IMR-90 (cell line): Measurements from ENCODE around the gene ARX. TPM values are rescaled to one million over a fixed set of nuclear protein-coding genes. Genes with fewer than 3 reads are reported as not detected.

Source experiments
- ATAC-seq: fragments of 200-7000 bp; cut with Tn5 transposase; 2 replicates; pipeline ENCODE4 v1.9.1; 2020; ENCODE audit warnings: low read depth, mild to moderate bottlenecking, moderate library complexity
- BruUV-seq: library from RNA; stranded (reverse); fragments of 400-500 nt; replicated peaks from 2 replicates; lab custom pipeline; 2021; lab: Mats Ljungman, UMichigan
- CTCF ChIA-PET: fragments of 300-600 bp; formaldehyde crosslinking; extraction: SDS; loops from one replicate; lab custom pipeline; 2021; ENCODE audit warnings: antibody characterized with exemption; lab: Yijun Ruan, JAX
- POLR2A ChIA-PET: fragments of 300-600 bp; sonication (Branson Sonifier 250); formaldehyde crosslinking; loops from one replicate; lab custom pipeline; 2022; ENCODE audit warnings: antibody characterized with exemption; ENCODE audit not compliant: unreplicated experiment; lab: Charles Lee
- DNase-seq: peaks from one replicate; pipeline ENCODE4 v3.0.0; 2013
- H2AFZ ChIP-seq: replicated peaks from 2 replicates; pipeline ENCODE3; 2013; ENCODE audit warnings: low read length, mild to moderate bottlenecking; ENCODE audit not compliant: poor library complexity
- H2AK5ac ChIP-seq: 2 replicates; pipeline ENCODE4 v1.6.1; 2013; ENCODE audit warnings: low read depth, low read length, inconsistent platforms
- H2AK9ac ChIP-seq: replicated peaks from 2 replicates; pipeline ENCODE3; 2013; ENCODE audit warnings: mild to moderate bottlenecking, low read depth, low read length, moderate library complexity; ENCODE audit not compliant: poor library complexity
- H2BK120ac ChIP-seq: 2 replicates; pipeline ENCODE4 v1.6.1; 2013; ENCODE audit warnings: low read depth, low read length, inconsistent platforms
- H2BK15ac ChIP-seq: 3 replicates; pipeline ENCODE4 v1.6.1; 2013; ENCODE audit warnings: low read depth, low read length, inconsistent platforms
- H2BK20ac ChIP-seq: 2 replicates; pipeline ENCODE4 v1.6.1; 2013; ENCODE audit warnings: low read depth, mild to moderate bottlenecking, inconsistent platforms, low read length, moderate library complexity
- H2BK5ac ChIP-seq: 2 replicates; pipeline ENCODE4 v1.6.1; 2013; ENCODE audit warnings: mild to moderate bottlenecking, low read depth, low read length, inconsistent platforms; ENCODE audit not compliant: poor library complexity, severe bottlenecking
- H3K14ac ChIP-seq: replicated peaks from 2 replicates; pipeline ENCODE4 v1.6.1; 2013; ENCODE audit warnings: low read depth, low read length, inconsistent platforms
- H3K18ac ChIP-seq: 2 replicates; pipeline ENCODE4 v1.6.1; 2013; ENCODE audit warnings: low read depth, low read length, control low read depth
- H3K23ac ChIP-seq: 2 replicates; pipeline ENCODE4 v1.6.1; 2013; ENCODE audit warnings: low read depth, low read length, inconsistent platforms
- H3K27ac ChIP-seq: 2 replicates; pipeline ENCODE4 v1.5.1; 2013; ENCODE audit warnings: mild to moderate bottlenecking, control low read depth, low read length; ENCODE audit not compliant: insufficient read depth
- H3K27me3 ChIP-seq: 2 replicates; pipeline ENCODE4 v1.6.1; 2013; ENCODE audit warnings: low read length; ENCODE audit not compliant: control insufficient read depth, insufficient read depth
- H3K36me3 ChIP-seq: 2 replicates; pipeline ENCODE4 v1.6.1; 2013; ENCODE audit warnings: low read length, mixed read lengths; ENCODE audit not compliant: control insufficient read depth, insufficient read depth
- H3K4ac ChIP-seq: 2 replicates; pipeline ENCODE4 v1.6.1; 2013; ENCODE audit warnings: low read depth, low read length, inconsistent platforms
- H3K4me1 ChIP-seq: 2 replicates; pipeline ENCODE4 v1.6.1; 2013; ENCODE audit warnings: low read length, mixed read lengths; ENCODE audit not compliant: control insufficient read depth, insufficient read depth
- H3K4me2 ChIP-seq: 2 replicates; pipeline ENCODE4 v1.6.1; 2013; ENCODE audit warnings: low read depth, mild to moderate bottlenecking, control low read depth, low read length, moderate library complexity
- H3K4me3 ChIP-seq: 2 replicates; pipeline ENCODE4 v1.5.1; 2013; ENCODE audit warnings: low read depth, mild to moderate bottlenecking, control low read depth, low read length, moderate library complexity; ENCODE audit not compliant: insufficient read depth
- H3K56ac ChIP-seq: 2 replicates; pipeline ENCODE4 v1.6.1; 2013; ENCODE audit warnings: low read length, inconsistent platforms; ENCODE audit not compliant: insufficient read depth; ENCODE audit errors: extremely low read depth
- H3K79me1 ChIP-seq, 2 experiments: 2 replicates each; pipeline ENCODE4 v1.6.1; 2013; ENCODE audit warnings: low read length in 2 of 2, inconsistent platforms in 1 of 2, low read depth in 1 of 2
- H3K9ac ChIP-seq: 2 replicates; pipeline ENCODE4 v1.6.1; 2013; ENCODE audit warnings: low read depth, low read length, control low read depth
- H3K9me1 ChIP-seq: 2 replicates; pipeline ENCODE4 v1.6.1; 2013; ENCODE audit warnings: low read length, inconsistent platforms; ENCODE audit not compliant: insufficient read depth
- H3K9me3 ChIP-seq: 2 replicates; pipeline ENCODE4 v1.6.1; 2013; ENCODE audit warnings: low read length; ENCODE audit not compliant: control insufficient read depth, insufficient read depth
- H4K20me1 ChIP-seq: 2 replicates; pipeline ENCODE4 v1.6.1; 2013; ENCODE audit warnings: low read length, inconsistent platforms; ENCODE audit not compliant: insufficient read depth
- H4K5ac ChIP-seq: 2 replicates; pipeline ENCODE4 v1.6.1; 2013; ENCODE audit warnings: mild to moderate bottlenecking, low read depth, low read length, control low read depth
- H4K8ac ChIP-seq, 2 experiments: 2 replicates each; pipeline ENCODE4 v1.6.1; 2013; ENCODE audit warnings: low read depth in 2 of 2, low read length in 2 of 2, control low read depth in 1 of 2, inconsistent platforms in 1 of 2
- H4K91ac ChIP-seq: 2 replicates; pipeline ENCODE4 v1.6.1; 2013; ENCODE audit warnings: low read depth, low read length, inconsistent platforms; ENCODE audit not compliant: insufficient read depth
- CEBPB ChIP-seq: IDR thresholded peaks from 2 replicates; pipeline ENCODE4 v1.6.1; 2012; ENCODE audit warnings: low read depth, low read length, improper control_type of control experiment
- CHD1 ChIP-seq: IDR thresholded peaks from 2 replicates; pipeline ENCODE4 v1.6.1; 2012; ENCODE audit warnings: low read depth, low read length, improper control_type of control experiment
- CTCF ChIP-seq: conservative IDR thresholded peaks from 2 replicates; pipeline ENCODE4 v1.5.1; 2012; ENCODE audit warnings: mild to moderate bottlenecking, low read depth, low read length, improper control_type of control experiment
- ELK1 ChIP-seq: fragments of 150-350 bp; IDR thresholded peaks from 2 replicates; pipeline ENCODE4 v1.6.1; 2016; ENCODE audit warnings: low read depth, mild to moderate bottlenecking, low read length, moderate library complexity, borderline replicate concordance
- FOS ChIP-seq: fragments of 150-350 bp; IDR thresholded peaks from 2 replicates; pipeline ENCODE4 v1.6.1; 2016; ENCODE audit warnings: low read depth, low read length
- MAFK ChIP-seq: IDR thresholded peaks from 2 replicates; pipeline ENCODE4 v1.6.1; 2012; ENCODE audit warnings: low read depth, low read length, improper control_type of control experiment
- MXI1 ChIP-seq: IDR thresholded peaks from 2 replicates; pipeline ENCODE4 v1.6.1; 2012; ENCODE audit warnings: low read depth, mild to moderate bottlenecking, low read length, moderate library complexity, borderline replicate concordance
- NFE2L2 ChIP-seq: fragments of 150-350 bp; IDR thresholded peaks from 2 replicates; pipeline ENCODE4 v1.6.1; 2016; ENCODE audit warnings: low read depth, mild to moderate bottlenecking, low read length
- POLR2A ChIP-seq: IDR thresholded peaks from 2 replicates; pipeline ENCODE4 v1.6.1; 2012; ENCODE audit warnings: mild to moderate bottlenecking, low read depth, low read length
- RAD21 ChIP-seq: IDR thresholded peaks from 2 replicates; pipeline ENCODE4 v1.6.1; 2012; ENCODE audit warnings: low read length, improper control_type of control experiment
- RCOR1 ChIP-seq: IDR thresholded peaks from 2 replicates; pipeline ENCODE4 v1.6.1; 2012; ENCODE audit warnings: mild to moderate bottlenecking, low read length, improper control_type of control experiment; ENCODE audit not compliant: insufficient replicate concordance
- RFX5 ChIP-seq: IDR thresholded peaks from 2 replicates; pipeline ENCODE4 v1.8.0; 2012; ENCODE audit warnings: low read depth, mild to moderate bottlenecking, low read length, moderate library complexity
- SMC3 ChIP-seq: fragments of 150-350 bp; IDR thresholded peaks from 2 replicates; pipeline ENCODE4 v1.6.1; 2016; ENCODE audit warnings: low read depth, mild to moderate bottlenecking, antibody characterized with exemption, low read length, moderate library complexity
- WGBS, 2 experiments: methylation state at CpG; one replicate each; pipeline versions ENCODE4 v1.1.5 to v1.1.7; 2013; ENCODE audit warnings: missing lambda C conversion rate in 2 of 2; ENCODE audit not compliant: insufficient read length in 1 of 2; ENCODE audit errors: extremely low coverage in 2 of 2; 5-methylcytosine and 5-hydroxymethylcytosine counted together
- dilution Hi-C: fragments of 300-500 bp; cut with HindIII; formaldehyde crosslinking; loops from one replicate; pipeline ENCODE4 v1.14.3; 2018; ENCODE audit warnings: low sequenced_read_pairs; ENCODE audit not compliant: unreplicated experiment
- in situ Hi-C: fragments of 300-500 bp; cut with MboI; formaldehyde crosslinking; loops from 3 replicates; pipeline ENCODE4 v1.14.3; 2019; ENCODE audit warnings: low sequenced_read_pairs, inconsistent platforms, mixed read lengths
- intact Hi-C: fragments of 100-400 bp; cut with micrococcal nuclease; formaldehyde crosslinking; loops from 2 replicates; pipeline ENCODE4 v1.10.0; 2022
- polyA plus RNA-seq, 3 experiments: library from polyadenylated mRNA; depleted of rRNA; stranded (reverse); fragments of >200 nt; gene quantifications; 2 replicates each; pipeline ENCODE4 v1.2.3, GENCODE V29; 2012; ENCODE audit warnings: low replicate concordance in 1 of 3
- total RNA-seq: library from RNA; depleted of rRNA; stranded (reverse); fragments of >200 nt; gene quantifications from 2 replicates; pipeline ENCODE4 v1.2.3, GENCODE V29; 2012

The ARX gene
- total and polyA plus RNA-seq, 2 of the 4 experiments (the other 2 are of a cell fraction) = not detected

- TF ChIP-seq RFX5 (no peak), FOS (no peak), NFE2L2 (no peak), CEBPB (no peak)
These were observed 3.4 kb downstream of the ARX start (continued) for GRCh38 chrX:25012433-25012735.

- Histone ChIP-seq H3K18ac (no peak overlapping the region), H3K14ac (no peak overlapping the region), H3K23ac (no peak overlapping the region), H3K4me2 (no peak overlapping the region), H2AFZ (no peak overlapping the region), H2BK120ac (no peak overlapping the region), H3K9me3 (peaks cover 20% of the 10 kb centered on the region), H2BK15ac (no peak overlapping the region), H3K36me3 (no peaks in the 10 kb centered on the region), H3K56ac (no peak overlapping the region), H4K20me1 (no peaks in the 10 kb centered on the region; the same call in 1 of the 2 replicates), H3K27ac (no peak overlapping the region), H2BK5ac (no peak overlapping the region), H2AK9ac (no peak overlapping the region), H2BK20ac (no peak overlapping the region), H3K27me3 (peaks cover 85% of the 10 kb centered on the region), H3K4me1 (no peaks in the 10 kb centered on the region; the same call in 1 of the 2 replicates), H3K4me3 (no peak overlapping the region), H3K4ac (no peak overlapping the region), H3K9me1 (no peaks in the 10 kb centered on the region), H4K5ac (no peak overlapping the region), H4K8ac (no peak overlapping the region), H3K9ac (no peak overlapping the region), H3K79me1 (no peaks in the 10 kb centered on the region), H2AK5ac (no peak overlapping the region), H4K91ac (no peak overlapping the region)
- no TSS peak for BruUV-seq
- ATAC-seq (no peak), DNase-seq (no peak)
- CTCF ChIA-PET = interaction anchor here (0.5 kb wide), 1 partner anchor 56 kb away, joined by 6 read pairs; no protein-coding TSS in a partner anchor
- TF ChIP-seq FOS (no peak), CTCF (no peak), SMC3 (no peak), MAFK (no peak), CHD1 (no peak), RCOR1 (no peak), RAD21 (no peak), MXI1 (no peak), ELK1 (no peak), RFX5 (no peak), NFE2L2 (no peak), POLR2A (no peak)
- intact Hi-C loops (no loop called here), dilution Hi-C loops (no loop called here), in situ Hi-C loops (no loop called here)
- 20% methylated on average over 6 of the region's 32 CpGs; no CpG with 5 or more reads in 1 of the 2 experiments for WGBS, 2 experiments
- POLR2A ChIA-PET = no interaction called here
These were observed 4.0 kb downstream of the ARX start for GRCh38 chrX:25011589-25012432.
